K562 treated with DMSO at 1 percent for 4 hours (cell line): ENCODE measurements around the gene MAGEA2B. TPM values are rescaled to one million over a fixed set of nuclear protein-coding genes. Genes with fewer than 3 reads are reported as not detected.

ENCODE experiments used
- total RNA-seq: library from RNA; unstranded; fragments of 300-600 nt; gene quantifications from 2 replicates; pipeline ENCODE4 v1.2.3, GENCODE V29; 2022; ENCODE audit not compliant: insufficient read depth

Gene MAGEA2B
- total RNA-seq = 31.4 and 81.6 TPM in 2 replicates

GRCh38 chrX:152713815-152714787 lies at the start of gene MAGEA2B:
MAGEA2B (plus strand) TSS chrX:152714628; CDS start chrX:152717107, 2,479 bp downstream.

DNA sequence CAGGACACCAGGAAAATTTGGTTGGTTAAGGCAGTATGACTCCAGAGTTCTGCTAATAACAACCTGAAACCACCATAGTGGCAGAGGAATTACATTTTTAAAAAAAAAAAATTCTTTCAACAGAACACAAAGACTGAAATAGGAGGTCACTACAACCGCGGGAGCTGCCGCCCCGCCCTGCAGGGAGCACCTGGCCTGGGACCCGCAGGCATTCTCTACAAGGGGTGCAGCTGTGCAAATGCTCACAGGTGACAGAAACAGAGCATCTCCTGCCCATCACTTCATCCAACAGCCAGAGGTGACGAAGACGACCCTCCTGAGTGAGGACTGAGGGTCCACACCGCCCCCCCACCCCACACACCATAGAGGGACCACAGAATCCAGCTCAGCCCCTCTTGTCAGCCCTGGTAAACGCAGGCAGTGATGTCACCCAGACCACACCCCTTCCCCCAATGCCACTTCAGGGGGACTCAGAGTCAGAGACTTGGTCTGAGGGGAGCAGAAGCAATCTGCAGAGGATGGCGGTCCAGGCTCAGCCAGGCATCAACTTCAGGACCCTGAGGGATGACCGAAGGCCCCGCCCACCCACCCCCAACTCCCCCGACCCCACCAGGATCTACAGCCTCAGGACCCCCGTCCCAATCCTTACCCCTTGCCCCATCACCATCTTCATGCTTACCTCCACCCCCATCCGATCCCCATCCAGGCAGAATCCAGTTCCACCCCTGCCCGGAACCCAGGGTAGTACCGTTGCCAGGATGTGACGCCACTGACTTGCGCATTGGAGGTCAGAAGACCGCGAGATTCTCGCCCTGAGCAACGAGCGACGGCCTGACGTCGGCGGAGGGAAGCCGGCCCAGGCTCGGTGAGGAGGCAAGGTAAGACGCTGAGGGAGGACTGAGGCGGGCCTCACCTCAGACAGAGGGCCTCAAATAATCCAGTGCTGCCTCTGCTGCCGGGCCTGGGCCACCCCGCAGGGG lies 16.2 kb upstream of the MAGEA2B start, which contains the start of gene MAGEA3:
TSS of gene MAGEA3 (plus strand) at position 843 of the 980 bp plus-strand sequence. CDS start 2,039 bp downstream, outside the sequence.

DNA sequence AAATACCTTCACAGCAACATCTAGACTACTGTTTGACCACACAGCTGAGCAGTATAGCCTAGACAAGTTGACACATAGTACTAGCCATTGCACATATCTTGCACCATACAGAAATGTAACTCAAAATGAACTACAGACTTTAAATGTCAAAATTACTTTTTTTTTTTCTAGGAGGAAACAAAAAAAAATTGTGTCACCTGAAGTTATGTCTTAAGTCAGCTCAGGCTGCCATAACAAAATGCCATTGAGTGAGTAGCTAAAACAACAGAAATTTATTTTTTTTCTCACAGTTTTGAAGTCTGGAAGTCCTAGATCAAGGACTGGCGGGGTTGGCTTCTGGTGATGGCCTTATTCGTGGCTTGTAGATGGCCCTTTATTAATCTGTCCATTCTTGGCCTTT lies 5.3 kb upstream of the MAGEA2B start, which contains the start of gene CSAG2:
TSS of gene CSAG2 (minus strand) at position 101 of the 400 bp plus-strand sequence. CDS start 161 bp downstream, outside the sequence.

GRCh38 chrX:152733261-152733975 lies 19.0 kb downstream of the MAGEA2B start, which contains the start of the genes CSAG1 and MAGEA12:
CSAG1 (minus strand) TSS chrX:152733721; CDS start chrX:152732460, 1,261 bp downstream.
MAGEA12 (plus strand) TSS chrX:152733757; CDS start chrX:152736162, 2,405 bp downstream.

DNA sequence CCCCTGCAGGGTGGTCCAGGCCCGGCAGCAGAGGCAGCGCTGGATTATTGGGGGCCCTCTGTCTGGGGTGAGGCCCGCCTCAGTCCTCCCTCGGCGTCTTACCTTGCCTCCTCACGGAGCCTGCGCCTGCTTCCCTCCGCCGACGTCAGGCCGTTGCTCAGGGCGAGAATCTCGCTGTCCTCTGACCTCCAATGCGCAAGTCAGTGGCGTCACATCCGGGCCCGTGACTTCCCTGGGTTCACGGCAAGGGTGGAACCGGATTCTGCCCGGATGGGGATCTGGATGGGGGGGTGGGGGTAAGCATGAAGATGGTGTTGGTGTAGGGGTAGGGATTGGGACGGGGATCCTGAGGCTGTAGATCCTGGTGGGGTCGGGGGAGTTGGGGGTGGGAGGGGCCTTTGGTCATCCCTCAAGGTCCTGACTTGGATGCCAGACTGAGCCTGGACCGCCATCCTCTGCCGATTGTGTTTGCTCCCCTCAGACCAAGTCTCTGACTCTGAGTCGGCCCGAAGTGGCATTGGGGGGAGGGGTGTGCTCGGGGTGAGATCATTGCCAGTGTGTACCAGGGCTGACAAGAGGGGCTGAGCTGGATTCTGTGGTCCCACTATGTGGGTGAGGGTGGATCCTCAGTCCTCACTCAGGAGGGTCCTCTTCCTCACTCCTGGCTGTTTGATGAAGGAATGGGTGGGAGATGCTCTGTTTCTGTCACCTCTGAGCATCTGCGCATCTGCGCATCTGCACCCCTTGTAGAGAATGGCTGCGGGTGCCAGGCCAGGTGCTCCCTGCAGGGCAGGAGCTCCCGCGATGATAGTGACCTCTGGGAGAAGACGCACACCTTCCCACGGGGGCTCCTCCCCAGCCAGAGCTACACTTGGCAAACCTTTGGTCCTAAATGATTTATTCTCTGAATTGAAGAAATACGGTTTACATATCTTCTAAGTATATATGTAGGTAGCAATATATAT lies 39.5 kb downstream of the MAGEA2B start, which contains the start of gene MAGEA2:
TSS of gene MAGEA2 (minus strand) at position 157 of the 965 bp plus-strand sequence. CDS start 2,479 bp downstream, outside the sequence.

DNA sequence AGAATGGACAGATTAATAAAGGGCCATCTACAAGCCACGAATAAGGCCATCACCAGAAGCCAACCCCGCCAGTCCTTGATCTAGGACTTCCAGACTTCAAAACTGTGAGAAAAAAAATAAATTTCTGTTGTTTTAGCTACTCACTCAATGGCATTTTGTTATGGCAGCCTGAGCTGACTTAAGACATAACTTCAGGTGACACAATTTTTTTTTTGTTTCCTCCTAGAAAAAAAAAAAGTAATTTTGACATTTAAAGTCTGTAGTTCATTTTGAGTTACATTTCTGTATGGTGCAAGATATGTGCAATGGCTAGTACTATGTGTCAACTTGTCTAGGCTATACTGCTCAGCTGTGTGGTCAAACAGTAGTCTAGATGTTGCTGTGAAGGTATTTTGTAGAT lies 44.5 kb downstream of the MAGEA2B start, which contains the start of gene CSAG3:
TSS of gene CSAG3 (plus strand) at position 301 of the 400 bp plus-strand sequence.

Other genes starting within 250 kb of the MAGEA2B start
- 1.3 and 1.4 TPM in 2 replicates for gene GABRQ, start 76.7 kb upstream of the MAGEA2B start, total RNA-seq
- 146 and 153 TPM in 2 replicates for gene MAGEA3, start 15.8 kb upstream of the MAGEA2B start, total RNA-seq
- gene CSAG2, start 5.4 kb upstream of the MAGEA2B start, total RNA-seq = not detected in 2 replicates
- 103 and 144 TPM in 2 replicates for gene CSAG1, start 19.1 kb downstream of the MAGEA2B start, total RNA-seq
- gene MAGEA12, start 19.1 kb downstream of the MAGEA2B start, total RNA-seq = 62.3 and 69.8 TPM in 2 replicates
- 10.7 and 27.8 TPM in 2 replicates for gene MAGEA2, start 39.2 kb downstream of the MAGEA2B start, total RNA-seq
- 14.3 and 27.1 TPM in 2 replicates for gene CSAG3, start 44.6 kb downstream of the MAGEA2B start, total RNA-seq
- gene MAGEA6, start 55.1 kb downstream of the MAGEA2B start, total RNA-seq = 94.0 and 97.7 TPM in 2 replicates
- 10.0 and 11.9 TPM in 2 replicates for gene CETN2, start 116.1 kb downstream of the MAGEA2B start, total RNA-seq
- 28.8 and 31.0 TPM in 2 replicates for gene NSDHL, start 116.4 kb downstream of the MAGEA2B start, total RNA-seq
- not detected in 2 replicates for gene ZNF185, start 183.4 kb downstream of the MAGEA2B start, total RNA-seq